T follicular helper cell (primary cell): ENCODE data around the gene SLAMF6.
"Not testable (repeated sequence)": the region's sequence is repeated elsewhere in the genome, so short reads cannot be mapped to it uniquely, and the experiment has no call there.

Experiments used
- DNase-seq: peaks from one replicate; pipeline ENCODE4 v3.0.0-alpha.2; 2020; ENCODE audit warnings: low read depth

Gene SLAMF6

GRCh38 chr1:160504651-160505050, 18.4 kb downstream of the SLAMF6 start:
- no peak for DNase-seq

- no peak for DNase-seq
These were observed 20.0 kb downstream of the SLAMF6 start for GRCh38 chr1:160503087-160503486.

- DNase-seq: no peak
These were observed 22.6 kb downstream of the SLAMF6 start for GRCh38 chr1:160500321-160500990.

GRCh38 chr1:160499631-160500030, 23.4 kb downstream of the SLAMF6 start:
- DNase-seq: no peak

GRCh38 chr1:160498301-160499065, 24.6 kb downstream of the SLAMF6 start:
- not testable (repeated sequence) for DNase-seq

GRCh38 chr1:160496334-160496733, 26.7 kb downstream of the SLAMF6 start:
- DNase-seq: no peak

- no peak for DNase-seq
These were observed 28.4 kb downstream of the SLAMF6 start for GRCh38 chr1:160494620-160495019.

- no peak for DNase-seq
These were observed 30.4 kb downstream of the SLAMF6 start for GRCh38 chr1:160492617-160493016.

- no peak for DNase-seq
These were observed 31.1 kb downstream of the SLAMF6 start for GRCh38 chr1:160491981-160492380.

GRCh38 chr1:160491017-160491416, 32.0 kb downstream of the SLAMF6 start:
- DNase-seq: no peak

GRCh38 chr1:160489513-160490261, 33.4 kb downstream of the SLAMF6 start:
- no peak for DNase-seq

- no peak for DNase-seq
These were observed 34.6 kb downstream of the SLAMF6 start for GRCh38 chr1:160488347-160489058.

- DNase-seq: no peak
These were observed 36.6 kb downstream of the SLAMF6 start for GRCh38 chr1:160486453-160486852.

- DNase-seq: no peak
These were observed 39.4 kb downstream of the SLAMF6 start for GRCh38 chr1:160483505-160484185.

- DNase-seq: no peak
These were observed 41.0 kb downstream of the SLAMF6 start for GRCh38 chr1:160481979-160482596.

- not testable (repeated sequence) for DNase-seq
These were observed 42.3 kb downstream of the SLAMF6 start for GRCh38 chr1:160480781-160481180.

- not testable (repeated sequence) for DNase-seq
These were observed 44.0 kb downstream of the SLAMF6 start for GRCh38 chr1:160479091-160479490.

GRCh38 chr1:160474392-160475242, 48.4 kb downstream of the SLAMF6 start:
- no peak for DNase-seq

- DNase-seq: no peak
These were observed 50.9 kb downstream of the SLAMF6 start for GRCh38 chr1:160472112-160472511.

GRCh38 chr1:160471253-160471652, 51.8 kb downstream of the SLAMF6 start:
- no peak for DNase-seq
